Measurements from ENCODE around the gene CALB2.

The CALB2 gene

DNA sequence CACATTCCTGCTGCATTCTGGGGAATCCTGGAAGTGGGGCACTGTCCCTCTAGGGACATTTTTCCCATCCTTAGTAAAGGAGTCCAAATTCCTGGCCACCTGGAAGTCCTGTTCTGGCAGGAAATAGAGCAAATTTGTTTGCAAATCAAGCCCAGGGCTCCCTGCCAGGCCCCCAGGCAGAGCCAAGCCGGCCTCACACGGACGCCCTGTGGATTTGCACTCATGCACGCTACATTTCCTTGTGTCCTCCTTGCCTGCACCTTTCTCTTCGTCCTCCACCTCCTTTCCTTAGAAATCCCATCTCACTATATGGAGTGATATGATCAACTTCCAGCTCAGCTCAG is 7.0 kb upstream of the CALB2 start:
- Histone ChIP-seq H3K27me3 (ENCODE audit: insufficient read depth, low read length, poor library complexity, severe bottlenecking) (no peaks in the 10 kb centered on the region), H3K9ac (ENCODE audit: low read depth, low read length, poor library complexity, severe bottlenecking) (no peak overlapping the region), H2AFZ (ENCODE audit: low read length) (no peak overlapping the region), H3K4me3 (ENCODE audit: low read length, poor library complexity, severe bottlenecking) (no peak overlapping the region), H3K4me1 (ENCODE audit: insufficient read depth, low read length, poor library complexity, severe bottlenecking) (no peaks in the 10 kb centered on the region), H3K9me3 (ENCODE audit: insufficient read depth, low read depth, low read length) (no peaks in the 10 kb centered on the region), H3K9me2 (replicated peaks; ENCODE audit: low read depth, low read length) (no peaks in the 10 kb centered on the region), H3F3A (ENCODE audit: low read depth) (no peaks in the 10 kb centered on the region), H4K20me1 (ENCODE audit: insufficient read depth, low read length, poor library complexity, severe bottlenecking) (no peaks in the 10 kb centered on the region), H3K79me2 (ENCODE audit: insufficient read depth, low read length) (no peaks in the 10 kb centered on the region), H3K36me3 (ENCODE audit: insufficient read depth, low read length) (no peaks in the 10 kb centered on the region), H3K4me2 (ENCODE audit: low read depth, low read length, poor library complexity, severe bottlenecking) (no peak overlapping the region)
- TF ChIP-seq, protein P1, sequence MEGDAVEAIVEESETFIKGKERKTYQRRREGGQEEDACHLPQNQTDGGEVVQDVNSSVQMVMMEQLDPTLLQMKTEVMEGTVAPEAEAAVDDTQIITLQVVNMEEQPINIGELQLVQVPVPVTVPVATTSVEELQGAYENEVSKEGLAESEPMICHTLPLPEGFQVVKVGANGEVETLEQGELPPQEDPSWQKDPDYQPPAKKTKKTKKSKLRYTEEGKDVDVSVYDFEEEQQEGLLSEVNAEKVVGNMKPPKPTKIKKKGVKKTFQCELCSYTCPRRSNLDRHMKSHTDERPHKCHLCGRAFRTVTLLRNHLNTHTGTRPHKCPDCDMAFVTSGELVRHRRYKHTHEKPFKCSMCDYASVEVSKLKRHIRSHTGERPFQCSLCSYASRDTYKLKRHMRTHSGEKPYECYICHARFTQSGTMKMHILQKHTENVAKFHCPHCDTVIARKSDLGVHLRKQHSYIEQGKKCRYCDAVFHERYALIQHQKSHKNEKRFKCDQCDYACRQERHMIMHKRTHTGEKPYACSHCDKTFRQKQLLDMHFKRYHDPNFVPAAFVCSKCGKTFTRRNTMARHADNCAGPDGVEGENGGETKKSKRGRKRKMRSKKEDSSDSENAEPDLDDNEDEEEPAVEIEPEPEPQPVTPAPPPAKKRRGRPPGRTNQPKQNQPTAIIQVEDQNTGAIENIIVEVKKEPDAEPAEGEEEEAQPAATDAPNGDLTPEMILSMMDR (conservative IDR thresholded peaks at IDR 0.05; ENCODE audit: low read length), result no peak
- TF ChIP-seq EZH2phosphoT487 (IDR thresholded peaks at IDR 0.05; ENCODE audit: borderline replicate concordance), result no peak

DNA sequence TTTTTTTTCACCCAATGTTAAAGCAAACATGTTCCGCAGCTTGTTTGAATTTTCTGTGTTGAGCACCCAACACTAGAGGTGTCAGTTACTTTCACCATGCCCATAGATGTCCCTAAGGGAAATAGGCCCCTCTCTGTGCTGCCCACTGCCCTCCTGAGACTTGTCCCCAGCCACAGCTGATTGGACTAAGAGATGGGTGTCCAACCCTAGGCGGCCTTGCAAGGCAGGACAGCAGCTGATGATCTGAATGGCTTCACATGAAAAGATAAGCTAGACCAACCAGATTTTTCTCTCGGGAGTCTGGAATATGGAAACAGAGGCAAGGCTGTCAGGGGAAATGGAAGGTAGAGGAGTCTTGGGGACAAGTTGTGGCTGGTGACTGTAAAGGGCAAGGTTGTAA is 6.1 kb upstream of the CALB2 start:
- H3K9me2 ChIP-seq (replicated peaks; ENCODE audit: low read depth, low read length), result no peaks in the 10 kb centered on the region
- no peak overlapping the region for H3K4me3 ChIP-seq (ENCODE audit: low read length, poor library complexity, severe bottlenecking)
- no peaks in the 10 kb centered on the region for H3K79me2 ChIP-seq (ENCODE audit: insufficient read depth, low read length)
- TF ChIP-seq, protein P1 (conservative IDR thresholded peaks at IDR 0.05; ENCODE audit: low read length), result no peak
- no peak for TF ChIP-seq EZH2phosphoT487 (IDR thresholded peaks at IDR 0.05; ENCODE audit: borderline replicate concordance)
- no peaks in the 10 kb centered on the region for H3K4me1 ChIP-seq (ENCODE audit: insufficient read depth, low read length, poor library complexity, severe bottlenecking)
- no peak overlapping the region for H3K9ac ChIP-seq (ENCODE audit: low read depth, low read length, poor library complexity, severe bottlenecking)
- H3K36me3 ChIP-seq (ENCODE audit: insufficient read depth, low read length), result no peaks in the 10 kb centered on the region
- no peaks in the 10 kb centered on the region for H3K9me3 ChIP-seq (ENCODE audit: insufficient read depth, low read depth, low read length)
- H3F3A ChIP-seq (ENCODE audit: low read depth), result no peaks in the 10 kb centered on the region
- no peak overlapping the region for H2AFZ ChIP-seq (ENCODE audit: low read length)
- no peak overlapping the region for H3K4me2 ChIP-seq (ENCODE audit: low read depth, low read length, poor library complexity, severe bottlenecking)
- no peaks in the 10 kb centered on the region for H3K27me3 ChIP-seq (ENCODE audit: insufficient read depth, low read length, poor library complexity, severe bottlenecking)
- no peaks in the 10 kb centered on the region for H4K20me1 ChIP-seq (ENCODE audit: insufficient read depth, low read length, poor library complexity, severe bottlenecking)

DNA sequence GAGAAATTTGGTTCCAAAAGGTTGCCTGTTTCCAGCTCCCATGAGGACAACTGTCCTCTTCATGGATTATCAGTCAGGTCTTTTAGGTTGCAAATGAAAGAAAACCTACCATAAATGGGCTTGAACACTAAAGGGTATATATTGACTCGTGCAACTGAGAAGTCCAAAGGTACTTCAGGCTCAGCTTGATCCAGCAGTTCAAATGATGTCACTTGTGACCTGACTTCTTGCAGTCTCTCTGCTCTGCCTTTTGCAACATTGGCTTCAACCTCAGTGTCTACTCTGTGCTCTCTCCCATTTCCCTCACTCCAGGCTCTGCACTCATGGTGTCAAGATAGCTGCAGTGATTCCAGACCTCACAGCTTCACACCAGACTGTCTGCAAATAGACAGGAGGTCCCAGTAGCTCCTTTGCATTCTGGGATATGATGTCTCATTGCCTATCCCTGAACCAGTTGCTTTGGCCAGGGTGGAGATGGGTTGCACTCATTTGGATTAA is 5.5 kb upstream of the CALB2 start:
- no peaks in the 10 kb centered on the region for H4K20me1 ChIP-seq (ENCODE audit: insufficient read depth, low read length, poor library complexity, severe bottlenecking)
- no peaks in the 10 kb centered on the region for H3K27me3 ChIP-seq (ENCODE audit: insufficient read depth, low read length, poor library complexity, severe bottlenecking)
- no peaks in the 10 kb centered on the region for H3K36me3 ChIP-seq (ENCODE audit: insufficient read depth, low read length)
- H3F3A ChIP-seq (ENCODE audit: low read depth), result no peaks in the 10 kb centered on the region
- no peak overlapping the region for H2AFZ ChIP-seq (ENCODE audit: low read length)
- TF ChIP-seq, protein P1 (conservative IDR thresholded peaks at IDR 0.05; ENCODE audit: low read length), result no peak
- no peak for TF ChIP-seq EZH2phosphoT487 (IDR thresholded peaks at IDR 0.05; ENCODE audit: borderline replicate concordance)
- no peaks in the 10 kb centered on the region for H3K9me2 ChIP-seq (replicated peaks; ENCODE audit: low read depth, low read length)
- H3K9me3 ChIP-seq (ENCODE audit: insufficient read depth, low read depth, low read length), result no peaks in the 10 kb centered on the region
- H3K4me2 ChIP-seq (ENCODE audit: low read depth, low read length, poor library complexity, severe bottlenecking), result no peak overlapping the region
- no peak overlapping the region for H3K4me3 ChIP-seq (ENCODE audit: low read length, poor library complexity, severe bottlenecking)
- no peaks in the 10 kb centered on the region for H3K4me1 ChIP-seq (ENCODE audit: insufficient read depth, low read length, poor library complexity, severe bottlenecking)
- H3K9ac ChIP-seq (ENCODE audit: low read depth, low read length, poor library complexity, severe bottlenecking), result no peak overlapping the region
- no peaks in the 10 kb centered on the region for H3K79me2 ChIP-seq (ENCODE audit: insufficient read depth, low read length)

Measured in Loucy (cell line).